Measurements from ENCODE around the gene RASSF4.

- TF ChIP-seq POLR2AphosphoS5 (IDR thresholded peaks at IDR 0.05; ENCODE audit: insufficient read depth, low read depth, low read length) (no peak), MAX (IDR thresholded peaks at IDR 0.05; ENCODE audit: insufficient read depth, insufficient read length) (no peak), CTCF (IDR thresholded peaks at IDR 0.05; ENCODE audit: extremely low read depth in 1 of 2, insufficient read depth in 1 of 2, low read depth in 1 of 2, low read length in 2 of 2) (no peak), EZH2 (IDR thresholded peaks at IDR 0.05; ENCODE audit: borderline replicate concordance, low read depth, low read length, severe bottlenecking) (no peak), POLR2A (IDR thresholded peaks at IDR 0.05; ENCODE audit: low read depth, low read length) (no peak)
Observed at GRCh38 chr10:45000138-45000751, 40.6 kb downstream of the RASSF4 start.
